Hepatic stellate cell (primary cell): ENCODE data around the gene SCRN1.
A peak's percentile ranks its signal among the peaks of the same experiment; 100 is the strongest.

Source experiments
- DNase-seq: peaks from one replicate; pipeline ENCODE4 v3.0.0; 2011; ENCODE audit warnings: low spot score

The SCRN1 gene

GRCh38 chr7:29989257-29989995 lies at the start of gene SCRN1:
TSS of gene SCRN1 (minus strand) at chr7:29989801. CDS start at chr7:29969067, 20,734 bp downstream.
- DNase-seq, result peak; percentile 64

- no peak for DNase-seq
Measured at GRCh38 chr7:30038196-30038980, 48.8 kb upstream of the SCRN1 start.

GRCh38 chr7:30036220-30036619 lies 46.6 kb upstream of the SCRN1 start:
- DNase-seq, result no peak

GRCh38 chr7:30034501-30034900 lies 44.9 kb upstream of the SCRN1 start:
- no peak for DNase-seq

- DNase-seq, result no peak
Measured at GRCh38 chr7:30032310-30033125, 42.9 kb upstream of the SCRN1 start.

GRCh38 chr7:30029696-30030095 lies 40.1 kb upstream of the SCRN1 start:
- no peak for DNase-seq

GRCh38 chr7:30028749-30029635 lies 39.4 kb upstream of the SCRN1 start:
- DNase-seq, result no peak

- DNase-seq, result peak; percentile 86
Measured at GRCh38 chr7:30028216-30028748, 38.7 kb upstream of the SCRN1 start, which contains the start of gene PLEKHA8. TSS of gene PLEKHA8 (plus strand) at chr7:30028412. CDS start at chr7:30028763, 351 bp downstream.

GRCh38 chr7:30027740-30028215 lies 38.2 kb upstream of the SCRN1 start:
- DNase-seq, result no peak

GRCh38 chr7:30027065-30027456 lies 37.5 kb upstream of the SCRN1 start:
- DNase-seq, result no peak

- peak; percentile 95 for DNase-seq
Measured at GRCh38 chr7:30026229-30027064, 36.8 kb upstream of the SCRN1 start, which contains the start of gene FKBP14. TSS of gene FKBP14 (minus strand) at chr7:30026702. CDS start at chr7:30026508, 194 bp downstream.

GRCh38 chr7:30023524-30023923 lies 33.9 kb upstream of the SCRN1 start:
- DNase-seq, result no peak

- DNase-seq, result no peak
Measured at GRCh38 chr7:30022991-30023390, 33.4 kb upstream of the SCRN1 start.

GRCh38 chr7:30020535-30020934 lies 30.9 kb upstream of the SCRN1 start:
- no peak for DNase-seq

- DNase-seq, result no peak
Measured at GRCh38 chr7:30019960-30020359, 30.4 kb upstream of the SCRN1 start.

- no peak for DNase-seq
Measured at GRCh38 chr7:30019387-30019786, 29.8 kb upstream of the SCRN1 start.

- no peak for DNase-seq
Measured at GRCh38 chr7:30018451-30018850, 28.9 kb upstream of the SCRN1 start.

GRCh38 chr7:30012757-30013156 lies 23.2 kb upstream of the SCRN1 start:
- DNase-seq, result no peak

GRCh38 chr7:30010021-30010420 lies 20.4 kb upstream of the SCRN1 start:
- no peak for DNase-seq

- no peak for DNase-seq
Measured at GRCh38 chr7:30005464-30005863, 15.9 kb upstream of the SCRN1 start.
